Ovary (tissue), 3 donors: ENCODE results near the gene RPRML.

Source experiments
- CTCF ChIP-seq, 3 donors: fragments of 450-650 bp in 2 of 3; fragments of 200-600 bp in 1 of 3; IDR thresholded peaks; one replicate each; pipeline versions ENCODE4 v1.5.1 to v1.8.0; 2016 to 2022; ENCODE audit warnings: antibody characterized with exemption in 3 of 3, mild to moderate bottlenecking in 1 of 3
- EP300 ChIP-seq: sonication (generic); formaldehyde crosslinking; IDR thresholded peaks from one replicate; pipeline ENCODE4 v1.6.1; 2017; ENCODE audit warnings: antibody characterized with exemption
- donor health status: DM: no; HTN: no; CAD: no.

GRCh38 chr17:46989637-46990431 lies 10.8 kb upstream of the RPRML start:
- TF ChIP-seq EP300: no peak
- no peak for TF ChIP-seq CTCF (IDR thresholded peaks at IDR 0.05)
